Left ventricle myocardium inferior (tissue), 1 donor: Measurements from ENCODE around the gene PRSS1. TPM values are rescaled to one million over a fixed set of nuclear protein-coding genes. Genes with fewer than 3 reads are reported as not detected.

Experiments
- DNase-seq: peaks from one replicate; pipeline ENCODE4 v3.0.0-alpha.2; 2020
- H3K27ac ChIP-seq: fragments of 200-600 bp; replicated peaks from 2 replicates; pipeline ENCODE4 v1.8.0; 2021
- H3K27me3 ChIP-seq: fragments of 200-600 bp; 2 replicates; pipeline ENCODE4 v1.8.0; 2021; ENCODE audit warnings: low read depth
- H3K36me3 ChIP-seq: fragments of 200-600 bp; 2 replicates; pipeline ENCODE4 v1.8.0; 2021
- H3K4me1 ChIP-seq: fragments of 200-600 bp; 2 replicates; pipeline ENCODE4 v1.8.0; 2021
- H3K4me3 ChIP-seq: fragments of 200-600 bp; 2 replicates; pipeline ENCODE4 v1.8.0; 2021; ENCODE audit warnings: mild to moderate bottlenecking, moderate library complexity
- H3K9me3 ChIP-seq: fragments of 200-600 bp; replicated peaks from 2 replicates; pipeline ENCODE4 v1.8.0; 2021
- intact Hi-C: fragments of 100-400 bp; cut with micrococcal nuclease; formaldehyde crosslinking; loops from one replicate; pipeline ENCODE4 v1.11.0; 2022
- total RNA-seq: library from RNA; stranded (reverse); fragmentation: NEBNext Ultra II Directional; extraction: Animal tissue kit (Norgen Biotek cat#: 25700); gene quantifications from one replicate; pipeline ENCODE4 v1.2.1, GENCODE V29; 2021
- TF ChIP-seq, protein P1 (sequence below): fragments of 200-600 bp; IDR thresholded peaks from 2 replicates; pipeline ENCODE4 v1.8.0; 2021; ENCODE audit warnings: antibody characterized with exemption, mild to moderate bottlenecking, borderline replicate concordance
- donor health status: DM: no; HTN: yes; CAD: no; lungs with severe emphysema.

PRSS1 gene
- total RNA-seq, 1 donor from 2014 or later, result not detected

DNA sequence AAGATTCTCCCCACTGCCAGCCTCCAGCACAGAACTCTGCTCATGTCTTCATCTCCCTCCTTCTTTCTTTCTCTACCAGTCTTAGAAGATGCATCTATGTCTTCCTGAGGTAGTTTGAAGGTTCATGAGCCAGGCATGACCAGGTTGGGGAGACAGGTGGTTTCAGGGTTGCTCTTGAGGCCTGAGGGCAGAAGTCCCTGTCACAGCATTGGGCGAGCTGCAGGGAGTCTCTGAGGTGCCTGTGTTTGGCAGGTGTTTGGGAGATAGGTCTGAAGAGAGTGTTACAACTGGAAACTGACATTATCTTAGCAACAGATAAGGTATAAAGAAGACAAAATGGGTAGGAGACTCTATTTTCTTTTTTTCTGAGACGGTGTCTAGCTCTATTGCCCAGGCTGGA lies 40.2 kb downstream of the PRSS1 start:
- intact Hi-C loops, result no loop called here

DNA sequence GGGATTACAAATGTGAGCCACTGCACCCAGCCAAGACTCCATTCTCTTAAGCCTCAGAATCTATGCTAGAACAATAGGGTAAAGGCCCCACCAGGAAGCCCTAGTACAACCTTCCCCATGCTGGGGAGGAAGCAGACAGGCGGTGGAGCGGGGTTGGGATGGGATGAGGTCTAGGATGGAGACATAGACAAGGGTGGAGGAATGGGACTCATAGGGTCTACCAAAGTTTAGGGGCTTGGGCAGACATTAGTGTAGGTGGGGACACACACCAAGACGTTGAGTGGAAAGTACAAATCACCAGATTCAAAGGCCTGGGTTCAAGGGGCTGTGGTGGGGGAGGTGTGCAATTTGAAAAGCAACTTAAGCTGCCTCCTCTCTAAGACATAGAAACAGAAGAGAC lies 40.8 kb downstream of the PRSS1 start:
- TF ChIP-seq, protein P1, sequence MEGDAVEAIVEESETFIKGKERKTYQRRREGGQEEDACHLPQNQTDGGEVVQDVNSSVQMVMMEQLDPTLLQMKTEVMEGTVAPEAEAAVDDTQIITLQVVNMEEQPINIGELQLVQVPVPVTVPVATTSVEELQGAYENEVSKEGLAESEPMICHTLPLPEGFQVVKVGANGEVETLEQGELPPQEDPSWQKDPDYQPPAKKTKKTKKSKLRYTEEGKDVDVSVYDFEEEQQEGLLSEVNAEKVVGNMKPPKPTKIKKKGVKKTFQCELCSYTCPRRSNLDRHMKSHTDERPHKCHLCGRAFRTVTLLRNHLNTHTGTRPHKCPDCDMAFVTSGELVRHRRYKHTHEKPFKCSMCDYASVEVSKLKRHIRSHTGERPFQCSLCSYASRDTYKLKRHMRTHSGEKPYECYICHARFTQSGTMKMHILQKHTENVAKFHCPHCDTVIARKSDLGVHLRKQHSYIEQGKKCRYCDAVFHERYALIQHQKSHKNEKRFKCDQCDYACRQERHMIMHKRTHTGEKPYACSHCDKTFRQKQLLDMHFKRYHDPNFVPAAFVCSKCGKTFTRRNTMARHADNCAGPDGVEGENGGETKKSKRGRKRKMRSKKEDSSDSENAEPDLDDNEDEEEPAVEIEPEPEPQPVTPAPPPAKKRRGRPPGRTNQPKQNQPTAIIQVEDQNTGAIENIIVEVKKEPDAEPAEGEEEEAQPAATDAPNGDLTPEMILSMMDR, result no peak
- intact Hi-C loops, result no loop called here
- H3K36me3 ChIP-seq, result no peaks in the 10 kb centered on the region
- DNase-seq, result no peak
- H3K4me3 ChIP-seq, result no peak overlapping the region
- H3K9me3 ChIP-seq, result no peaks in the 10 kb centered on the region
- H3K4me1 ChIP-seq, result no peaks in the 10 kb centered on the region
- H3K27ac ChIP-seq, result no peak overlapping the region
- peaks cover 92% of the 10 kb centered on the region for H3K27me3 ChIP-seq

More for the DNA sequence above, 40.2 kb downstream of the PRSS1 start:
- Histone ChIP-seq H3K4me1 (no peaks in the 10 kb centered on the region), H3K9me3 (no peaks in the 10 kb centered on the region), H3K36me3 (no peaks in the 10 kb centered on the region), H3K27me3 (peaks cover 87% of the 10 kb centered on the region), H3K27ac (no peak overlapping the region), H3K4me3 (no peak overlapping the region)
- TF ChIP-seq, protein P1, result no peak
- DNase-seq, result no peak

DNA sequence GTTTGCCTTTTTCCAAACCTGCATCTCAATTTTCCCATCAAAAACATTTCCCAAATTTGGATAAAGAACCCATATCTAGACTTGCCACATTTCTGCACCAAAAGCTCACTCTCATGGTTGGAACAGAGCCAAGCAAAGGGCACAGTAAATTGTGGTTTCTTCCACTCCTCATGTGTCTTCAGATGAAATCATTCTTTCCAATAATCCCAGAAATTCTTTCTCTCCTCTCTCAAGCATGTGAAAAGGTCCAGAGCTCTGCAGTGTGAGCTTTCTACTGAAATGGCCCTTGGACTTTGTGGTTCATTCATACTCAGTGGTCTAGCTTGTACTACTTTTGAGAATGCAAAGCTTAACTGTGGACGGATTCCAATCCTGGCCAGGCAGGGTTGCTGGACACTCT lies 41.3 kb downstream of the PRSS1 start:
- Histone ChIP-seq H3K36me3 (no peaks in the 10 kb centered on the region), H3K9me3 (no peaks in the 10 kb centered on the region), H3K4me3 (no peak overlapping the region), H3K27me3 (peaks cover 92% of the 10 kb centered on the region), H3K27ac (no peak overlapping the region), H3K4me1 (no peaks in the 10 kb centered on the region)
- TF ChIP-seq, protein P1, result no peak
- intact Hi-C loops, result no loop called here
- no peak for DNase-seq

- TF ChIP-seq, protein P1, result no peak
- H3K36me3 ChIP-seq, result no peaks in the 10 kb centered on the region
- H3K9me3 ChIP-seq, result no peaks in the 10 kb centered on the region
- no peak overlapping the region for H3K27ac ChIP-seq
- intact Hi-C loops, result no loop called here
- DNase-seq, result no peak
- peaks cover 94% of the 10 kb centered on the region for H3K27me3 ChIP-seq
- H3K4me3 ChIP-seq, result no peak overlapping the region
- H3K4me1 ChIP-seq, result peaks cover 4% of the 10 kb centered on the region
These were observed 42.2 kb downstream of the PRSS1 start for GRCh38 chr7:142791502-142791901.

DNA sequence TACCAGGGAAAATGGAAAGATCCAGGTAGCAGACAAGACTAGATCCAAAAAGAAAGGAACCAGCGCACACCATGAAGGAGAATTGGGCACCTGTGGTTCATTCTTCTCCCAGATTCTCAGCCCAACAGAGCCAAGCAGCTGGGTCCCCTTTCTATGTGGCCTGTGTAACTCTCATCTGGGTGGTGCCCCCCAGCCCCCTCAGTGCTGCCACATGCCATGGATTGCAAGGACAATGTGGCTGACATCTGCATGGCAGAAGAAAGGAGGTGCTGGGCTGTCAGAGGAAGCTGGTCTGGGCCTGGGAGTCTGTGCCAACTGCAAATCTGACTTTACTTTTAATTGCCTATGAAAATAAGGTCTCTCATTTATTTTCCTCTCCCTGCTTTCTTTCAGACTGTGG lies 42.9 kb downstream of the PRSS1 start:
- Histone ChIP-seq H3K9me3 (no peaks in the 10 kb centered on the region), H3K4me1 (peaks cover 10% of the 10 kb centered on the region), H3K36me3 (no peaks in the 10 kb centered on the region), H3K27me3 (peaks cover 94% of the 10 kb centered on the region), H3K4me3 (no peak overlapping the region), H3K27ac (no peak overlapping the region)
- TF ChIP-seq, protein P1, result no peak
- DNase-seq, result no peak
- intact Hi-C loops, result no loop called here

DNA sequence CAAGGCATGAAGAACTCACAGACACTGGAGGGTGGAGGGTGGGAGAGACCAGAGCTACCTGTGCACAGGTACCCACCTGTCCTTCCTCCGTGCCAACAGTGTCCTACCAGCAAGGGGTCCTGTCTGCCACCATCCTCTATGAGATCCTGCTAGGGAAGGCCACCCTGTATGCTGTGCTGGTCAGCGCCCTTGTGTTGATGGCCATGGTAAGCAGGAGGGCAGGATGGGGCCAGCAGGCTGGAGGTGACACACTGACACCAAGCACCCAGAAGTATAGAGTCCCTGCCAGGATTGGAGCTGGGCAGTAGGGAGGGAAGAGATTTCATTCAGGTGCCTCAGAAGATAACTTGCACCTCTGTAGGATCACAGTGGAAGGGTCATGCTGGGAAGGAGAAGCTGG lies 43.3 kb downstream of the PRSS1 start:
- Histone ChIP-seq H3K9me3 (no peaks in the 10 kb centered on the region), H3K27ac (no peak overlapping the region), H3K27me3 (peaks cover 97% of the 10 kb centered on the region), H3K4me1 (peaks cover 15% of the 10 kb centered on the region), H3K4me3 (no peak overlapping the region), H3K36me3 (no peaks in the 10 kb centered on the region)
- no peak for DNase-seq
- TF ChIP-seq, protein P1, result no peak
- intact Hi-C loops, result no loop called here
